Keratinocyte (primary cell): ENCODE measurements around the gene SLC37A1. TPM values are rescaled to one million over a fixed set of nuclear protein-coding genes. Genes with fewer than 3 reads are reported as not detected.

Source experiments
- DNase-seq: peaks from one replicate; pipeline ENCODE4 v3.0.0-alpha.2; 2011; ENCODE audit warnings: low read depth, missing footprints, low spot score
- FAIRE-seq: peaks from 2 replicates; lab custom pipeline; 2011; peaks lifted over from hg19 to GRCh38; lab: Jason Lieb, UNC
- H2AFZ ChIP-seq: 2 replicates; pipeline ENCODE4 v1.6.0; 2012; ENCODE audit warnings: low read length, control low read depth, inconsistent platforms; ENCODE audit not compliant: control insufficient read depth
- H3K27ac ChIP-seq: 2 replicates; pipeline ENCODE4 v1.5.1; 2011; ENCODE audit warnings: low read length; ENCODE audit not compliant: control insufficient read depth, insufficient read depth
- H3K27me3 ChIP-seq: 3 replicates; pipeline ENCODE4 v1.6.0; 2011; ENCODE audit warnings: low read length; ENCODE audit not compliant: control insufficient read depth, insufficient read depth; ENCODE audit errors: extremely low read depth
- H3K36me3 ChIP-seq, 2 experiments: 2 replicates in 1 of 2; 3 replicates in 1 of 2; pipeline ENCODE4 v1.5.1; 2011; ENCODE audit warnings: low read length in 2 of 2, mild to moderate bottlenecking in 1 of 2; ENCODE audit not compliant: control insufficient read depth in 2 of 2, insufficient read depth in 2 of 2; ENCODE audit errors: extremely low read depth in 1 of 2
- H3K4me1 ChIP-seq: 3 replicates; pipeline ENCODE4 v1.5.1; 2011; ENCODE audit warnings: low read length; ENCODE audit not compliant: control insufficient read depth, insufficient read depth; ENCODE audit errors: extremely low read depth
- H3K4me2 ChIP-seq: 3 replicates; pipeline ENCODE4 v1.6.0; 2011; ENCODE audit warnings: low read depth, low read length; ENCODE audit not compliant: control insufficient read depth, insufficient read depth; ENCODE audit errors: extremely low read depth
- H3K4me3 ChIP-seq, 3 experiments: fragments of 200-600 bp in 1 of 3; sonication (generic) in 1 of 3; 2 replicates in 2 of 3; 3 replicates in 1 of 3; pipeline ENCODE4 v1.5.1; 2011 to 2016; ENCODE audit warnings: low read length in 3 of 3, mild to moderate bottlenecking in 3 of 3, control low read depth in 2 of 3, inconsistent platforms in 1 of 3, low read depth in 1 of 3, mixed read lengths in 1 of 3, mixed run types in 1 of 3, moderate library complexity in 1 of 3; ENCODE audit not compliant: control insufficient read depth in 2 of 3, insufficient read depth in 2 of 3; ENCODE audit errors: extremely low read depth in 1 of 3
- H3K79me2 ChIP-seq: 2 replicates; pipeline ENCODE4 v1.6.0; 2012; ENCODE audit warnings: low read length; ENCODE audit not compliant: control insufficient read depth, insufficient read depth
- H3K9ac ChIP-seq: 3 replicates; pipeline ENCODE4 v1.6.0; 2011; ENCODE audit warnings: low read length; ENCODE audit not compliant: control insufficient read depth, insufficient read depth; ENCODE audit errors: extremely low read depth
- H3K9me1 ChIP-seq: 3 replicates; pipeline ENCODE4 v1.6.0; 2011; ENCODE audit warnings: low read length; ENCODE audit not compliant: control insufficient read depth, insufficient read depth; ENCODE audit errors: extremely low read depth
- H3K9me3 ChIP-seq: 2 replicates; pipeline ENCODE4 v1.5.1; 2012; ENCODE audit warnings: low read depth, low read length; ENCODE audit not compliant: control insufficient read depth
- H4K20me1 ChIP-seq: 3 replicates; pipeline ENCODE4 v1.6.0; 2011; ENCODE audit warnings: low read length; ENCODE audit not compliant: control insufficient read depth, insufficient read depth; ENCODE audit errors: extremely low read depth
- EZH2 ChIP-seq: IDR thresholded peaks from one replicate; pipeline ENCODE4 v1.6.1; 2012; ENCODE audit warnings: inconsistent platforms, mild to moderate bottlenecking, low read length, moderate library complexity
- dilution Hi-C: fragments of 300-500 bp; cut with MboI; formaldehyde crosslinking; loops from one replicate; pipeline ENCODE4 v1.7.0; 2020; ENCODE audit warnings: low sequenced_read_pairs; ENCODE audit not compliant: extremely low pct_ligation_motif_present
- polyA plus RNA-seq, 5 experiments: library from polyadenylated mRNA; depleted of rRNA in 3 of 5; stranded (reverse) in 3 of 5; stranded (forward) in 1 of 5; unstranded in 1 of 5; fragments of >200 nt; gene quantifications; 1 replicate in 1 of 5; 2 replicates in 3 of 5; 3 replicates in 1 of 5; pipeline versions ENCODE4 v1.2.1 to v1.2.3, GENCODE V29; 2011 to 2012; ENCODE audit warnings: missing spikeins in 2 of 5, low read depth in 1 of 5, low replicate concordance in 1 of 5
- TF ChIP-seq, protein P1 (sequence below), 3 experiments: IDR thresholded peaks in 1 of 3; conservative IDR thresholded peaks in 1 of 3; optimal IDR thresholded peaks in 1 of 3; 2 replicates in 2 of 3; 3 replicates in 1 of 3; pipeline versions ENCODE3 to v1.5.1; 2011; ENCODE audit warnings: low read length in 3 of 3, mild to moderate bottlenecking in 3 of 3, moderate library complexity in 2 of 3, control low read depth in 1 of 3, inconsistent platforms in 1 of 3; ENCODE audit not compliant: insufficient read depth in 2 of 3; ENCODE audit errors: extremely low read depth in 1 of 3

The SLC37A1 gene
- polyA plus RNA-seq, 1 donor (not counting 4 experiments of a cell fraction or from before 2014, with no cell fraction given), result 4.1 TPM

DNA sequence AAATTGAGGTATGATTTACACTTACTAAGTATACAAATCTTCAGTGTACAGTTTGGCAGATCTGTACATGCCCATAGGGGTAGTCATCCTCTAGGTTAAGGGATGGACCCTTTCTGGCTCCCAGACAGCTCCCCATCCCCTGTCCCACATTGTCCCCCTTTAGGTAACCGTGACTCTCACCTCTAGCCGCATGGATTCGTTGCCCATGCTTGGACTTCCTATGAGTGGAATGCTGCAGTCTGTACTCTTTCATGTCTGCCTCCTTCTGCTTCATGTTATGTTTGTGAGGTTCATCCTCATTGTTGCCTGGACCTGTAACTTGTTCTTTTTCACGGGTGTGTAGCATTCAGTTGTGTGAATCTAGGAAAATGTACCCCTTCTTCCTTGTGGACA is 20.3 kb downstream of the SLC37A1 start:
- H3K9ac ChIP-seq, result no peak overlapping the region
- no peaks in the 10 kb centered on the region for H3K4me1 ChIP-seq
- no peak overlapping the region for H3K4me3 ChIP-seq
- dilution Hi-C loops, result no loop called here
- H3K9me3 ChIP-seq, result no peaks in the 10 kb centered on the region
- H3K27ac ChIP-seq, result no peak overlapping the region
- H2AFZ ChIP-seq, result no peak overlapping the region
- TF ChIP-seq EZH2, result no peak
- TF ChIP-seq, protein P1, sequence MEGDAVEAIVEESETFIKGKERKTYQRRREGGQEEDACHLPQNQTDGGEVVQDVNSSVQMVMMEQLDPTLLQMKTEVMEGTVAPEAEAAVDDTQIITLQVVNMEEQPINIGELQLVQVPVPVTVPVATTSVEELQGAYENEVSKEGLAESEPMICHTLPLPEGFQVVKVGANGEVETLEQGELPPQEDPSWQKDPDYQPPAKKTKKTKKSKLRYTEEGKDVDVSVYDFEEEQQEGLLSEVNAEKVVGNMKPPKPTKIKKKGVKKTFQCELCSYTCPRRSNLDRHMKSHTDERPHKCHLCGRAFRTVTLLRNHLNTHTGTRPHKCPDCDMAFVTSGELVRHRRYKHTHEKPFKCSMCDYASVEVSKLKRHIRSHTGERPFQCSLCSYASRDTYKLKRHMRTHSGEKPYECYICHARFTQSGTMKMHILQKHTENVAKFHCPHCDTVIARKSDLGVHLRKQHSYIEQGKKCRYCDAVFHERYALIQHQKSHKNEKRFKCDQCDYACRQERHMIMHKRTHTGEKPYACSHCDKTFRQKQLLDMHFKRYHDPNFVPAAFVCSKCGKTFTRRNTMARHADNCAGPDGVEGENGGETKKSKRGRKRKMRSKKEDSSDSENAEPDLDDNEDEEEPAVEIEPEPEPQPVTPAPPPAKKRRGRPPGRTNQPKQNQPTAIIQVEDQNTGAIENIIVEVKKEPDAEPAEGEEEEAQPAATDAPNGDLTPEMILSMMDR (optimal IDR thresholded peaks at IDR 0.05 in 1 of 3, IDR thresholded peaks at IDR 0.05 in 1 of 3, conservative IDR thresholded peaks at IDR 0.05 in 1 of 3; ENCODE audit: extremely low read depth in 1 of 3, insufficient read depth in 2 of 3, low read length in 3 of 3), result no peak
- H4K20me1 ChIP-seq, result peaks cover 3% of the 10 kb centered on the region
- FAIRE-seq, result no peak
- no peaks in the 10 kb centered on the region for H3K79me2 ChIP-seq
- DNase-seq, result no peak
- no peak overlapping the region for H3K4me2 ChIP-seq
- H3K36me3 ChIP-seq, result peaks cover 3 to 7% of the 10 kb centered on the region in 2 experiments
- no peaks in the 10 kb centered on the region for H3K27me3 ChIP-seq
- no peaks in the 10 kb centered on the region for H3K9me1 ChIP-seq

DNA sequence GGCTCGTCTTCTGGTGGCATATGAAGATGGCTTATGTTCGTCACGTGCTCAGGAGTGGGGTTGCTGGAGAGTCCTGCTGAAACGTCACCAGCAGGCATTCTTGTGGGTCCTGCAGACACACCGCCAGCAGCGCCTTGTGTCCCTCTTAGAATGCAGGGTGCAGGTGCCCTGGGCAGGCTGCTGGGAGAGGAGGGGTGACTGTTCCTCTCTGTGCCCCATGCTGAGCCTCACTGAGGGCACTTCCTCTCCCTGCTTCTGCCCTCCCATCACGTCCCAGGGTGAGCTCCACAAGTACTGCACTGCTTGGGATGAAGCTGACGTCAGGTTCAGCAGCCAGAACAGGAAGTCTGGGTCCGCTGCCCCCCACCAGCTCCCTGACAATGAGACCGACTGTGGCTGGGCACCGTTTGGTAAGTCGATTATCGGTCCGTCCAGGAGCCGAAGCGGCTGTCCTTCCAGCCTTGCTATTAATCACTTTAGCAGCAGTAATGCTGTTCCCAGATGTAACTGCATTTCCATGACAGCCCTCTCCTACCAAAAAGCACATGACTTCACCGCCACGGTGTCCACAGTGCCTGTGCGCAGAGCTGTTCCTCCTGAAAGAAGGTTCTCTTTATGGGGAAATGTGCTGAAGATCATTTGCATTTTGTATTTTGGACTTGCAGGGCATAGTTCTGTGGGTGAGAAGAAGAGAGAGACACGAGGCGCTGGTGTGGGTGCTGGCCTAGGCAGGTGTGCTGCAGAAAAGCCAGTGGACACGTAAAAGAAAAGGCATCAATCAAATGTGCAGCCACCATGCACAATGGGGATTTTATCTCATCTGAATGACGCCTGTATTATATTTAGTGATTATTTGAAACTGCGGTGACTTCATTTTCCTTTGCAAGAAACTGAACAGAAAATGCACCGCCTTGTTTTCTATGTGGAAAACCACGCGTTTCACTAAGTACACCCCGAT is 21.0 kb downstream of the SLC37A1 start:
- Histone ChIP-seq H2AFZ (no peak overlapping the region), H4K20me1 (peaks cover 3% of the 10 kb centered on the region), H3K36me3 (peaks cover 4 to 7% of the 10 kb centered on the region in 2 experiments), H3K4me3 (no peak overlapping the region), H3K27ac (no peak overlapping the region), H3K4me2 (no peak overlapping the region), H3K27me3 (no peaks in the 10 kb centered on the region), H3K9me1 (no peaks in the 10 kb centered on the region), H3K79me2 (no peaks in the 10 kb centered on the region), H3K9ac (no peak overlapping the region), H3K4me1 (no peaks in the 10 kb centered on the region), H3K9me3 (no peaks in the 10 kb centered on the region)
- FAIRE-seq (no peak), DNase-seq (no peak)
- dilution Hi-C loops, result no loop called here
- TF ChIP-seq EZH2, result no peak
- TF ChIP-seq, protein P1 (optimal IDR thresholded peaks at IDR 0.05 in 1 of 3, IDR thresholded peaks at IDR 0.05 in 1 of 3, conservative IDR thresholded peaks at IDR 0.05 in 1 of 3; ENCODE audit: extremely low read depth in 1 of 3, insufficient read depth in 2 of 3, low read length in 3 of 3), result no peak
